ENCODE results near the gene KCNT2.

The KCNT2 gene

GRCh38 chr1:196305216-196305615 lies 303.0 kb downstream of the KCNT2 start:
- no peaks in the 10 kb centered on the region for H3K27me3 ChIP-seq (ENCODE audit: insufficient read depth, low read depth)
- no peak overlapping the region for H3K9ac ChIP-seq
- H3K4me3 ChIP-seq (IDR thresholded peaks at IDR 0.05; ENCODE audit: insufficient read depth, low read depth, low read length): no peak overlapping the region
- no peaks in the 10 kb centered on the region for H4K20me1 ChIP-seq (ENCODE audit: insufficient read depth)
- H3K36me3 ChIP-seq (ENCODE audit: insufficient read depth): no peaks in the 10 kb centered on the region
- H3K4me1 ChIP-seq (ENCODE audit: low read depth, poor library complexity, severe bottlenecking): no peaks in the 10 kb centered on the region
- no peaks in the 10 kb centered on the region for H3K79me2 ChIP-seq (ENCODE audit: insufficient read depth, low read depth)
- no peak for TF ChIP-seq CTCF (conservative IDR thresholded peaks at IDR 0.05; ENCODE audit: low read depth, low read length)
- H3K27ac ChIP-seq: no peak overlapping the region
- no peak overlapping the region for H3K4me2 ChIP-seq
- no peak overlapping the region for H2AFZ ChIP-seq (ENCODE audit: low read depth)

- Histone ChIP-seq H3K4me3 (IDR thresholded peaks at IDR 0.05; ENCODE audit: insufficient read depth, low read depth, low read length) (no peak overlapping the region), H4K20me1 (ENCODE audit: insufficient read depth) (no peaks in the 10 kb centered on the region), H3K4me2 (no peak overlapping the region), H3K4me1 (ENCODE audit: low read depth, poor library complexity, severe bottlenecking) (no peaks in the 10 kb centered on the region), H3K36me3 (ENCODE audit: insufficient read depth) (no peaks in the 10 kb centered on the region), H3K27me3 (ENCODE audit: insufficient read depth, low read depth) (no peaks in the 10 kb centered on the region), H3K9ac (no peak overlapping the region), H2AFZ (ENCODE audit: low read depth) (no peak overlapping the region), H3K27ac (no peak overlapping the region), H3K79me2 (ENCODE audit: insufficient read depth, low read depth) (no peaks in the 10 kb centered on the region)
- no peak for TF ChIP-seq CTCF (conservative IDR thresholded peaks at IDR 0.05; ENCODE audit: low read depth, low read length)
Measured at GRCh38 chr1:196302981-196303380, 305.3 kb downstream of the KCNT2 start.

- Histone ChIP-seq H3K27me3 (ENCODE audit: insufficient read depth, low read depth) (no peaks in the 10 kb centered on the region), H3K4me3 (IDR thresholded peaks at IDR 0.05; ENCODE audit: insufficient read depth, low read depth, low read length) (no peak overlapping the region), H3K79me2 (ENCODE audit: insufficient read depth, low read depth) (no peaks in the 10 kb centered on the region), H3K36me3 (ENCODE audit: insufficient read depth) (no peaks in the 10 kb centered on the region), H3K9ac (no peak overlapping the region), H4K20me1 (ENCODE audit: insufficient read depth) (no peaks in the 10 kb centered on the region), H3K4me1 (ENCODE audit: low read depth, poor library complexity, severe bottlenecking) (no peaks in the 10 kb centered on the region), H3K4me2 (no peak overlapping the region), H2AFZ (ENCODE audit: low read depth) (no peak overlapping the region), H3K27ac (no peak overlapping the region)
- TF ChIP-seq CTCF (conservative IDR thresholded peaks at IDR 0.05; ENCODE audit: low read depth, low read length): no peak
Measured at GRCh38 chr1:196302420-196302819, 305.8 kb downstream of the KCNT2 start.

- Histone ChIP-seq H3K27me3 (ENCODE audit: insufficient read depth, low read depth) (no peaks in the 10 kb centered on the region), H4K20me1 (ENCODE audit: insufficient read depth) (no peaks in the 10 kb centered on the region)
- TF ChIP-seq CTCF (conservative IDR thresholded peaks at IDR 0.05; ENCODE audit: low read depth, low read length): no peak
Measured at GRCh38 chr1:196295766-196296165, 312.5 kb downstream of the KCNT2 start.

More at GRCh38 chr1:196295766-196296165, 312.5 kb downstream of the KCNT2 start:
- Histone ChIP-seq H3K79me2 (ENCODE audit: insufficient read depth, low read depth) (no peaks in the 10 kb centered on the region), H3K4me2 (no peak overlapping the region), H3K27ac (no peak overlapping the region), H3K4me1 (ENCODE audit: low read depth, poor library complexity, severe bottlenecking) (no peaks in the 10 kb centered on the region), H3K36me3 (ENCODE audit: insufficient read depth) (no peaks in the 10 kb centered on the region), H3K9ac (no peak overlapping the region), H2AFZ (ENCODE audit: low read depth) (no peak overlapping the region), H3K4me3 (IDR thresholded peaks at IDR 0.05; ENCODE audit: insufficient read depth, low read depth, low read length) (no peak overlapping the region)

Measured in KMS-11 (cell line).